GM12878 (cell line): ENCODE results near the gene ZNF281. TPM values are rescaled to one million over a fixed set of nuclear protein-coding genes. Genes with fewer than 3 reads are reported as not detected.

Source experiments
- ATAC-seq: fragments of 200-7000 bp; cut with Tn5 transposase; 3 replicates; pipeline ENCODE4 v1.9.1; 2020; ENCODE audit warnings: mild to moderate bottlenecking, moderate library complexity
- BruUV-seq: library from RNA; stranded (reverse); fragments of 400-500 nt; replicated peaks from 2 replicates; lab custom pipeline; 2021; lab: Mats Ljungman, UMichigan
- CTCF ChIA-PET: fragments of 300-600 bp; sonication (Branson Sonifier 250); formaldehyde crosslinking; extraction: SDS; loops from one replicate; lab custom pipeline; 2021; ENCODE audit warnings: inconsistent platforms; lab: Yijun Ruan, JAX
- POLR2A ChIA-PET: fragments of 350-600 bp; formaldehyde crosslinking; extraction: SDS; loops from one replicate; lab custom pipeline; 2021; ENCODE audit warnings: inconsistent platforms; lab: Charles Lee
- RAD21 ChIA-PET: fragments of 300-600 bp; sonication (Branson Sonifier 250); formaldehyde crosslinking; loops from one replicate; lab custom pipeline; 2023; ENCODE audit warnings: antibody characterized with exemption; ENCODE audit not compliant: unreplicated experiment; lab: Charles Lee
- SMC1A ChIA-PET: fragments of 300-600 bp; sonication (Branson Sonifier 250); formaldehyde crosslinking; loops from one replicate; lab custom pipeline; 2023; ENCODE audit not compliant: unreplicated experiment, uncharacterized antibody; lab: Charles Lee
- DNase-seq: peaks from one replicate; pipeline ENCODE4 v3.0.0-alpha.2; 2011; ENCODE audit warnings: low read depth, low spot score
- FAIRE-seq: peaks from 3 replicates; lab custom pipeline; 2011; peaks lifted over from hg19 to GRCh38; lab: Jason Lieb, UNC
- H2AFZ ChIP-seq: 2 replicates; pipeline ENCODE4 v1.6.0; 2011; ENCODE audit warnings: low read depth, low read length, control low read depth; ENCODE audit not compliant: control insufficient read depth
- H3K27ac ChIP-seq: 2 replicates; pipeline ENCODE4 v1.5.1; 2011; ENCODE audit warnings: control low read depth; ENCODE audit not compliant: control insufficient read depth, insufficient read depth
- H3K27me3 ChIP-seq, 2 experiments: replicated peaks in 1 of 2; 2 replicates each; pipeline versions ENCODE4 v1.6.0 to v1.6.1; 2011; ENCODE audit warnings: low read length in 1 of 2; ENCODE audit not compliant: control insufficient read depth in 2 of 2, insufficient read depth in 2 of 2
- H3K36me3 ChIP-seq, 2 experiments: 2 replicates each; pipeline ENCODE4 v1.5.1; 2011; ENCODE audit warnings: low read length in 1 of 2; ENCODE audit not compliant: control insufficient read depth in 2 of 2, insufficient read depth in 2 of 2
- H3K4me1 ChIP-seq: 2 replicates; pipeline ENCODE4 v1.6.1; 2011; ENCODE audit warnings: mild to moderate bottlenecking, low read length, moderate library complexity, mixed read lengths; ENCODE audit not compliant: control insufficient read depth, insufficient read depth
- H3K4me2 ChIP-seq: 2 replicates; pipeline ENCODE4 v1.6.0; 2011; ENCODE audit warnings: control low read depth; ENCODE audit not compliant: control insufficient read depth, insufficient read depth
- H3K4me3 ChIP-seq: fragments of 200-600 bp; sonication (generic); 2 replicates; pipeline ENCODE4 v1.5.1; 2016
- H3K79me2 ChIP-seq: 2 replicates; pipeline ENCODE4 v1.6.0; 2011; ENCODE audit warnings: low read length; ENCODE audit not compliant: control insufficient read depth, insufficient read depth
- H3K9ac ChIP-seq: 2 replicates; pipeline ENCODE4 v1.8.0; 2011; ENCODE audit warnings: low read length, control low read depth, mixed read lengths; ENCODE audit not compliant: control insufficient read depth, insufficient read depth
- H3K9me3 ChIP-seq: replicated peaks from 3 replicates; pipeline ENCODE4 v1.5.1; 2011; ENCODE audit warnings: mild to moderate bottlenecking, low read length; ENCODE audit not compliant: control insufficient read depth, insufficient read depth
- H4K20me1 ChIP-seq: 2 replicates; pipeline ENCODE4 v1.6.0; 2011; ENCODE audit not compliant: control insufficient read depth, insufficient read depth
- CREM ChIP-seq: IDR thresholded peaks from 2 replicates; pipeline ENCODE4 v1.6.1; 2014; ENCODE audit warnings: antibody characterized with exemption, low read depth
- CUX1 ChIP-seq: IDR thresholded peaks from 2 replicates; pipeline ENCODE4 v1.6.1; 2012; ENCODE audit warnings: improper control_type of control experiment, low read depth, low read length; ENCODE audit not compliant: insufficient replicate concordance
- POLR2AphosphoS5 ChIP-seq: IDR thresholded peaks from 2 replicates; pipeline ENCODE4 v1.6.1; 2011; ENCODE audit warnings: mild to moderate bottlenecking, low read length, inconsistent platforms
- TCF3 ChIP-seq: IDR thresholded peaks from 2 replicates; pipeline ENCODE4 v1.6.1; 2012; ENCODE audit warnings: low read depth, mild to moderate bottlenecking, low read length, borderline replicate concordance; ENCODE audit not compliant: insufficient read depth
- YY1 ChIP-seq: IDR thresholded peaks from 2 replicates; pipeline ENCODE4 v1.6.1; 2011; ENCODE audit warnings: low read depth, mild to moderate bottlenecking, low read length
- ZNF592 ChIP-seq: fragments of 450-650 bp; IDR thresholded peaks from 2 replicates; pipeline ENCODE4 v1.6.1; 2017; ENCODE audit warnings: mild to moderate bottlenecking, moderate library complexity
- WGBS: methylation state at CpG from one replicate; pipeline ENCODE4 v1.1.6; 2016; ENCODE audit warnings: low lambda C conversion rate; ENCODE audit not compliant: insufficient replicate concordance, insufficient coverage; ENCODE audit errors: missing lambda C conversion rate; 5-methylcytosine and 5-hydroxymethylcytosine counted together
- in situ Hi-C: fragments of 300-500 bp; cut with MboI; formaldehyde crosslinking; loops from 9 replicates; pipeline ENCODE4 v1.14.3; 2018; ENCODE audit warnings: mixed read lengths
- intact Hi-C: fragments of 100-400 bp; cut with micrococcal nuclease; formaldehyde crosslinking; loops from one replicate; pipeline ENCODE4 v1.14.2; 2022; ENCODE audit not compliant: unreplicated experiment
- polyA plus RNA-seq, 11 experiments: library from polyadenylated mRNA; depleted of rRNA in 4 of 11; unstranded in 6 of 11; stranded (reverse) in 5 of 11; fragments of >200 nt; fragmentation: Nextera tagmentation in 4 of 11; fragmentation: Illumina TruSeq in 1 of 11; extraction: Ambion mirVana in 4 of 11; extraction: Trizol in 1 of 11; gene quantifications; 1 replicate in 1 of 11; 2 replicates in 10 of 11; pipeline versions ENCODE4 v1.2.1 to v1.2.3, GENCODE V29; 2011 to 2016; ENCODE audit warnings: inconsistent platforms in 2 of 11, missing spikeins in 2 of 11, low read depth in 1 of 11
- total RNA-seq, 4 experiments: library from RNA; depleted of rRNA in 3 of 4; stranded (reverse); fragments of >200 nt in 3 of 4; fragmentation: Illumina TruSeq in 1 of 4; extraction: Trizol in 1 of 4; gene quantifications; 2 replicates each; pipeline versions ENCODE4 v1.2.1 to v1.2.3, GENCODE V29; 2013 to 2021
- TF ChIP-seq, protein P1 (sequence below): IDR thresholded peaks from 2 replicates; pipeline ENCODE4 v1.6.1; 2011; ENCODE audit warnings: low read depth, low read length, improper control_type of control experiment, borderline replicate concordance
- TF ChIP-seq, protein P2 (sequence below): fragments of 150-350 bp; IDR thresholded peaks from 2 replicates; pipeline ENCODE4 v1.6.1; 2014; ENCODE audit warnings: mild to moderate bottlenecking, low read depth, low read length

The ZNF281 gene
- total and polyA plus RNA-seq, 10 of the 15 experiments (the other 5 are each of a cell fraction or from before 2014, with no cell fraction given), result 8.3 to 21.8 (median 15.4) TPM

DNA sequence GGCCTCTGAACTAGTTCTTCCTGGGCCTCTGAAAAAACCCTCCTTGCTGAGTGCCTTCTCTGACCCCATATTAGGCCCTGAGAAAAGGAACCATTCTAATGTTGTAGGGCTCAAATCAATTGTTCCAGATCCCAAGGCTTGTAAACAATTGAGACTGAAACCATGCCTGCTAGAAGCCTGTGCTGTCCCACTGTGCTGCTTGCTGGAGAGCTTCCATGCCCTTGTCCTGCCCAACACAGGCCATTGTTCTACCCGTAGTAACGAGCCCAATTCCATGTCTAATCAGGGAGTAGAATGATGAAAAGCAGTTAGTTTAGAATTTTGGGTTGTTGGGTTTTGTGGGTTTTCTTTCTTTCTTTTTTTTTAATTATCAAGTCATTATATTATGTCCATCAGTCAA is 47.4 kb downstream of the ZNF281 start:
- 95% methylated on average over 2 of the region's 2 CpGs for WGBS
- CTCF ChIA-PET, result interaction anchor here (1.2 to 1.6 kb wide), 2 partner anchors 9 to 11 kb away, joined by 3 to 5 read pairs; no protein-coding TSS in a partner anchor
- BruUV-seq, result no TSS peak
- TF ChIP-seq CUX1, result no peak
- TF ChIP-seq, protein P1, sequence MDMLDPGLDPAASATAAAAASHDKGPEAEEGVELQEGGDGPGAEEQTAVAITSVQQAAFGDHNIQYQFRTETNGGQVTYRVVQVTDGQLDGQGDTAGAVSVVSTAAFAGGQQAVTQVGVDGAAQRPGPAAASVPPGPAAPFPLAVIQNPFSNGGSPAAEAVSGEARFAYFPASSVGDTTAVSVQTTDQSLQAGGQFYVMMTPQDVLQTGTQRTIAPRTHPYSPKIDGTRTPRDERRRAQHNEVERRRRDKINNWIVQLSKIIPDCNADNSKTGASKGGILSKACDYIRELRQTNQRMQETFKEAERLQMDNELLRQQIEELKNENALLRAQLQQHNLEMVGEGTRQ, result no peak
- TF ChIP-seq CREM, result no peak
- no peak for TF ChIP-seq TCF3
- TF ChIP-seq YY1, result no peak
- no peak for TF ChIP-seq POLR2AphosphoS5
- TF ChIP-seq, protein P2, sequence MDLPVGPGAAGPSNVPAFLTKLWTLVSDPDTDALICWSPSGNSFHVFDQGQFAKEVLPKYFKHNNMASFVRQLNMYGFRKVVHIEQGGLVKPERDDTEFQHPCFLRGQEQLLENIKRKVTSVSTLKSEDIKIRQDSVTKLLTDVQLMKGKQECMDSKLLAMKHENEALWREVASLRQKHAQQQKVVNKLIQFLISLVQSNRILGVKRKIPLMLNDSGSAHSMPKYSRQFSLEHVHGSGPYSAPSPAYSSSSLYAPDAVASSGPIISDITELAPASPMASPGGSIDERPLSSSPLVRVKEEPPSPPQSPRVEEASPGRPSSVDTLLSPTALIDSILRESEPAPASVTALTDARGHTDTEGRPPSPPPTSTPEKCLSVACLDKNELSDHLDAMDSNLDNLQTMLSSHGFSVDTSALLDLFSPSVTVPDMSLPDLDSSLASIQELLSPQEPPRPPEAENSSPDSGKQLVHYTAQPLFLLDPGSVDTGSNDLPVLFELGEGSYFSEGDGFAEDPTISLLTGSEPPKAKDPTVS, result no peak
- TF ChIP-seq ZNF592, result no peak

More for the DNA sequence above, 47.4 kb downstream of the ZNF281 start:
- intact Hi-C loops (no loop called here), in situ Hi-C loops (no loop called here)
- Histone ChIP-seq H3K79me2 (no peaks in the 10 kb centered on the region), H3K4me1 (0 out of 2 replicates have a peak, but pooled peaks cover 3% of the 10 kb centered on the region), H2AFZ (no peak overlapping the region), H3K4me3 (no peak overlapping the region), H3K27me3 (no peaks in the 10 kb centered on the region), H3K9me3 (no peaks in the 10 kb centered on the region), H3K27ac (no peak overlapping the region), H3K4me2 (no peak overlapping the region), H3K9ac (no peak overlapping the region), H4K20me1 (no peaks in the 10 kb centered on the region), H3K36me3 (no peaks in the 10 kb centered on the region)
- ChIA-PET POLR2A (no interaction called here), RAD21 (no interaction called here), SMC1A (interaction anchor here (1.8 kb wide), 1 partner anchor 11 kb away, joined by 7 read pairs; no protein-coding TSS in a partner anchor)
- no peak for ATAC-seq
- no peak for DNase-seq
- no peak for FAIRE-seq
